Measurements from ENCODE around the gene ZNF23.

The ZNF23 gene

DNA sequence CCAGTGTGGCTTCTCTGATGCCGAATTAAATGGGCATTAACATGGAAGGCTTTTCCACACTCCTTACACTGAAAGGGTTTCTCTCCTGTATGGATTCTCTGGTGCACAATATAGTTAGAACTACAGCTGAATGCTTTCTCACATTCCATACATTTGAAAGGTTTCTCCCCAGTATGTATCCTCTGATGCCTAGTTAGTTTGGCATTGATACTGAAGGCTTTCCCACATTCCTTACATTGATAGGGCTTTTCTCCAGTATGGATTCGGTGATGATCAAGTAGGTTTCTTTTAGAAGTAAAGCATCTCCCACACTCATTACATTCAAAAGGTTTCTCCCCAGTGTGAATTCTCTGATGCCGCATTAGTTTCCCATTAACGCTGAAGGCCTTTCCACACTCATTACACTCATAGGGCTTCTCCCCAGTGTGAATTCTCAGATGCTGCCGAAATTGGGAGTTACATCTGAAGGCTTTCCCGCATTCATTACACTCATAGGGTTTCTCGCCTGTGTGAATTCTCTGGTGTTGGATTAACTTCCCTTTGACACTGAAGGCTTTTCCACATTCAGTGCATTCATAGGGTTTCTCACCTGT lies 13.7 kb downstream of the ZNF23 start:
- H3K27ac ChIP-seq = no peak overlapping the region
- ChIA-PET POLR2A (ENCODE audit: low non-redundant PET) (no interaction called here), CTCF (no interaction called here)
- no peak for TF ChIP-seq CTCF (conservative IDR thresholded peaks at IDR 0.05; ENCODE audit: low read depth)
- no peak for DNase-seq (ENCODE audit: low spot score)

DNA sequence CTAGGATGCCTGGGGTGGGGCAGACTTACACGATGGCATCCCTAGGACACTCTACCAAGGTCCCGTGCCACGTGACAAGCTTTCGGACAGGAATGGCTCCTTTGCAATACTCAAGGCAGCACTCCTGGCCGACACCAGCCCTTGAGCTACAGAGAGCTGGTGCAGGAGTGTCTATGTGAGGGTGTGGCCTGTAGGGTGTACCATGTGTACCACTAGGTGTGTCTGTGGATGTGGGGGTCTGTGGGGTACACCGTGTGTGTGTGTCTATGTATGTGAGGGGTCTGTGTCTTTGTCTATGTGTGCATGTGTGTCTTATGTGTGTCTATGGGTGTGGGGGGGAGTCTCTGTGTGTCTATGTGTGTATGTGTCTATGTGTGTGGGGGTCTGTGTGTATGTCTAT lies 18.3 kb downstream of the ZNF23 start:
- POLR2A ChIA-PET (ENCODE audit: low non-redundant PET) = no interaction called here
- no peak overlapping the region for H3K27ac ChIP-seq
- CTCF ChIA-PET = no interaction called here
- no peak for TF ChIP-seq CTCF (conservative IDR thresholded peaks at IDR 0.05; ENCODE audit: low read depth)
- no peak for DNase-seq (ENCODE audit: low spot score)

- ChIA-PET POLR2A (ENCODE audit: low non-redundant PET) (no interaction called here), CTCF (no interaction called here)
- no peak for TF ChIP-seq CTCF (conservative IDR thresholded peaks at IDR 0.05; ENCODE audit: low read depth)
- no peak within 1 kb of the TSS for H3K27ac ChIP-seq
- no peak for DNase-seq (ENCODE audit: low spot score)
Observed at GRCh38 chr16:71442051-71442440, 20.0 kb downstream of the ZNF23 start, which contains the start of gene TLE7. Gene TLE7, minus strand, starts transcription at chr16:71442054. Its CDS starts 8,730 bp downstream, at chr16:71433324.

DNA sequence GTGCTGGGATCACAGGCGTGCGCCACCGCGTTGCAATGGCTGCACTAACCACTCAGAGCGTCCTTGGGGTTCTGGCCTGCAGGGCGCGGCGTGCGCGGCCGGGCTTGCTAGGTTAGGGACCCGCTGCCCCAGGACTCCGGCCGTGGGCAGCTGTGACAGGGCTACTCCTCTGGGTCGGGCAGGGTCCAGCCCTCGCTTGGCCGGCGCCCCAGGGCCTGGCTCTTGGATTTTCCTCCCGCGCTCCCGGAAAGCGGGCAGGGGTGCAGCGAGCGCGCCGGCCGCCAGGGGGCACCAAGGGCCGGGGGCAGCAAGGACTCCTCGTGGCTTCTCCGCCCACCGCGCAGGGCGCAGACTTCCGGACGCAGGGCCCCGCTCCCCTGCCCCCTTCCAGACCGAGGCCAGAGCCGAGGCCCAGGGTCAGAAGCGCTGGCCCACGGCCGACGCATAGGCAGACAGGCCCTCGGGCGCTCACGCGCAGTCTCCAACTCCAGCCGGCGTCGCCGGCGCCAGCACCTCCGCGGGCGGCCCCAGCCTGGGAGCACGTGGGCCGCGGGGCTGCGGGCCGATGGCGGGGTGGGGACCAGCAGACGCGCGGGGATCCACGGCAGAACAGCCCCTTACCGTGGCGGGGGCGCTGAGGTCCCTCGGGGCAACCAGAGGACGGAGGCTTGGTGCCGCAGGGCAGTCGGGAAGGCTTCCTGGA lies 20.5 kb downstream of the ZNF23 start:
- TF ChIP-seq CTCF (conservative IDR thresholded peaks at IDR 0.05; ENCODE audit: low read depth) = no peak
- no peak overlapping the region for H3K27ac ChIP-seq
- ChIA-PET CTCF (interaction anchor here (0.7 kb wide), 1 partner anchor 10 kb away, joined by 4 read pairs; no protein-coding TSS in a partner anchor), POLR2A (ENCODE audit: low non-redundant PET) (no interaction called here)
- no peak for DNase-seq (ENCODE audit: low spot score)

DNA sequence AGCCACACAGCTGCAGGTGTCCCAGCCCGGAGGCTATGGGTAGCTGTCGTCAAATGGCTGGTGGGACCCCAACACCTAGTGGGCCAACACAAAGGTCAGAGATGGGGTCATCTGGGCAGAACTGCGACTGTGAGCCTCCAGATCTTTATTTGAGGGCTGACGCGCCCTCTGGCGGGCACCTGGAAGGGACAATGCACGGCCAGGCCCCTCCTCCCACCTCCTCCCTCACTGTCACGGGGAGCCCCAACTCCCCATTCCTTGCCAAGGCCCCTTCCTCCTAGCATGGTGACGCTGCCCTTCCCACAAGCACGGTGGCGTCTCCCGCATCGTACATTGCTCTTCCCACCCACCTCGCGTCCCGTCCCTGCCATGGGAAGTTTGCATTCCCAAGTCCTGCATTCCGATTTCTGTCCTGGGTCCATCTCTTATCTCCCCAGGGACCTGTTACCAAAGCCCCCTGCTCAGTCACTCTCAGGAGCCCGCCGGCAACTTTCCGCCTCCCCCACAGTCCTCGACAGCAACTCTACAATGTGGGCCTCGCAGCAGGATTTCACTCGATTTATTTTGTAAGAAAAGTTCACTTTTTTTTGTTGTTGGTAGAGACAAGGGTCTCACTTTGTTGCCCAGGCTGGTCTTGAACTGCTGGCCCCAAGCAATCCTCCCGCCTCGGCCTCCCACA lies 21.2 kb downstream of the ZNF23 start:
- peak; percentile 38 for DNase-seq (ENCODE audit: low spot score)
- H3K27ac ChIP-seq = no peak overlapping the region
- TF ChIP-seq CTCF (conservative IDR thresholded peaks at IDR 0.05; ENCODE audit: low read depth) = no peak; the same call in 1 of the 2 replicates
- ChIA-PET POLR2A (ENCODE audit: low non-redundant PET) (no interaction called here), CTCF (interaction anchor here (0.7 kb wide), 1 partner anchor 11 kb away, joined by 4 read pairs; no protein-coding TSS in a partner anchor)

DNA sequence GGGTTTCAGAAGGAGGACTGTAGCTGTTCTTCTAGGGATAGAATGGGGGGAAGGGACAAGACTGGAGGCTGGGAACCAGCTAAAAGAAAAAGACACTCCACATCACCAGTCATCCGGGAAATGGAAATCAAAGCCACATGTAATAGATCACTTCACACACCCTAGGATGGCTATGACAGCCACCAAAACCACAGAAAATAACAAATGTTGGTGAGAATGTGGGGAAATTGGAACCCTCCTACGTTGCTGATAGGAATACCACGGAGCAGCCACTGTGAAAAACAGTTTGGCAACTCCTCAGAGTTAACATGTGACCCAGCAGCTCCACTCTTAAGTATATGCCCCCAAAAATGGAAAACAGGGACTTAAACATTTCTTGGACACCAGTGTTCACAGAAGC lies 22.5 kb downstream of the ZNF23 start:
- ChIA-PET POLR2A (ENCODE audit: low non-redundant PET) (no interaction called here), CTCF (no interaction called here)
- no peak for DNase-seq (ENCODE audit: low spot score)
- H3K27ac ChIP-seq = no peak overlapping the region
- no peak for TF ChIP-seq CTCF (conservative IDR thresholded peaks at IDR 0.05; ENCODE audit: low read depth)
